Liver (tissue), 3 donors: ENCODE measurements around the gene CYP2S1.

Experiments
- RXRA ChIP-seq, 2 donors: IDR thresholded peaks; 2 replicates each; pipeline ENCODE4 v1.6.1; 2017 to 2018; ENCODE audit warnings: antibody characterized with exemption in 2 of 2, mild to moderate bottlenecking in 1 of 2
- TAF1 ChIP-seq: conservative IDR thresholded peaks from 2 replicates; pipeline ENCODE4 v1.6.1; 2016; ENCODE audit warnings: antibody characterized with exemption, mild to moderate bottlenecking
- TF ChIP-seq, protein P1 (sequence below): fragments of 150-350 bp; IDR thresholded peaks from 2 replicates; pipeline ENCODE4 v1.5.1; 2017; ENCODE audit warnings: improper control_type of control experiment, low read depth, low read length; ENCODE audit not compliant: missing input control
- TF ChIP-seq, protein P2 (sequence below): IDR thresholded peaks from 2 replicates; pipeline ENCODE4 v1.6.1; 2016; ENCODE audit warnings: antibody characterized with exemption, mild to moderate bottlenecking
- TF ChIP-seq, protein P3 (sequence below): IDR thresholded peaks from 2 replicates; pipeline ENCODE4 v1.6.1; 2016; ENCODE audit warnings: antibody characterized with exemption
- donor health status: healthy.
- donor health status: healthy.

DNA sequence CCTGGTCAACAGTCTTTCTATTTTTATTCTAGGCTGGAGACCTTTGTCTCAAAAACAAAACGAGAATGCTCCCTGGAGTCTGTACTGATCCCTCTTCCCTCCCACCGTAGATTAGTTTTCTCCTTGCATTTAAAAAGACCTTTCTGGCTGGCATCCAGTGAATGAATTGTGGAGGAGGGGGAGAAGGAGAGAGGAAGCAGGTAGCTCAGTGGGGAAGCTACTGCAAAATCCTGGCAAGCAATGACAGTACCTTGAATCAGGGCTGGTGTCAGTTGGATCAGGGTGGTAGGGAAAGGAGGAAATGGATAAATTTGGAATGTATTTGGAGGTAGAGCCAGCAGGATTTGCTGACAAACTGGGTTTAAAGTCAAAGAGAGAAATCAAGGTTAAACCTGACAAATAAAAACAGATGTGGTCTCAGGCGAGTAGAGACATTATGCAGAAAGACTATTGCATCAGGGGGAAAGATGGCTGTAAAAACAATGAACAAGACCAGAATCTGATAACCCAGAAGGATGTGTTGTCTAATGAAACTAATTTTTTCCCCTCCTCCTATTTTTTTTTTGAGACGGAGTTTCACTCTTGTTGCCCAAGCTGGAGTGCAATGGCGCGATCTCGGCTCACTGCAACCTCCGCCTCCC lies 3.5 kb upstream of the CYP2S1 start:
- TF ChIP-seq, protein P1, sequence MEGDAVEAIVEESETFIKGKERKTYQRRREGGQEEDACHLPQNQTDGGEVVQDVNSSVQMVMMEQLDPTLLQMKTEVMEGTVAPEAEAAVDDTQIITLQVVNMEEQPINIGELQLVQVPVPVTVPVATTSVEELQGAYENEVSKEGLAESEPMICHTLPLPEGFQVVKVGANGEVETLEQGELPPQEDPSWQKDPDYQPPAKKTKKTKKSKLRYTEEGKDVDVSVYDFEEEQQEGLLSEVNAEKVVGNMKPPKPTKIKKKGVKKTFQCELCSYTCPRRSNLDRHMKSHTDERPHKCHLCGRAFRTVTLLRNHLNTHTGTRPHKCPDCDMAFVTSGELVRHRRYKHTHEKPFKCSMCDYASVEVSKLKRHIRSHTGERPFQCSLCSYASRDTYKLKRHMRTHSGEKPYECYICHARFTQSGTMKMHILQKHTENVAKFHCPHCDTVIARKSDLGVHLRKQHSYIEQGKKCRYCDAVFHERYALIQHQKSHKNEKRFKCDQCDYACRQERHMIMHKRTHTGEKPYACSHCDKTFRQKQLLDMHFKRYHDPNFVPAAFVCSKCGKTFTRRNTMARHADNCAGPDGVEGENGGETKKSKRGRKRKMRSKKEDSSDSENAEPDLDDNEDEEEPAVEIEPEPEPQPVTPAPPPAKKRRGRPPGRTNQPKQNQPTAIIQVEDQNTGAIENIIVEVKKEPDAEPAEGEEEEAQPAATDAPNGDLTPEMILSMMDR, result no peak
- TF ChIP-seq, protein P2, sequence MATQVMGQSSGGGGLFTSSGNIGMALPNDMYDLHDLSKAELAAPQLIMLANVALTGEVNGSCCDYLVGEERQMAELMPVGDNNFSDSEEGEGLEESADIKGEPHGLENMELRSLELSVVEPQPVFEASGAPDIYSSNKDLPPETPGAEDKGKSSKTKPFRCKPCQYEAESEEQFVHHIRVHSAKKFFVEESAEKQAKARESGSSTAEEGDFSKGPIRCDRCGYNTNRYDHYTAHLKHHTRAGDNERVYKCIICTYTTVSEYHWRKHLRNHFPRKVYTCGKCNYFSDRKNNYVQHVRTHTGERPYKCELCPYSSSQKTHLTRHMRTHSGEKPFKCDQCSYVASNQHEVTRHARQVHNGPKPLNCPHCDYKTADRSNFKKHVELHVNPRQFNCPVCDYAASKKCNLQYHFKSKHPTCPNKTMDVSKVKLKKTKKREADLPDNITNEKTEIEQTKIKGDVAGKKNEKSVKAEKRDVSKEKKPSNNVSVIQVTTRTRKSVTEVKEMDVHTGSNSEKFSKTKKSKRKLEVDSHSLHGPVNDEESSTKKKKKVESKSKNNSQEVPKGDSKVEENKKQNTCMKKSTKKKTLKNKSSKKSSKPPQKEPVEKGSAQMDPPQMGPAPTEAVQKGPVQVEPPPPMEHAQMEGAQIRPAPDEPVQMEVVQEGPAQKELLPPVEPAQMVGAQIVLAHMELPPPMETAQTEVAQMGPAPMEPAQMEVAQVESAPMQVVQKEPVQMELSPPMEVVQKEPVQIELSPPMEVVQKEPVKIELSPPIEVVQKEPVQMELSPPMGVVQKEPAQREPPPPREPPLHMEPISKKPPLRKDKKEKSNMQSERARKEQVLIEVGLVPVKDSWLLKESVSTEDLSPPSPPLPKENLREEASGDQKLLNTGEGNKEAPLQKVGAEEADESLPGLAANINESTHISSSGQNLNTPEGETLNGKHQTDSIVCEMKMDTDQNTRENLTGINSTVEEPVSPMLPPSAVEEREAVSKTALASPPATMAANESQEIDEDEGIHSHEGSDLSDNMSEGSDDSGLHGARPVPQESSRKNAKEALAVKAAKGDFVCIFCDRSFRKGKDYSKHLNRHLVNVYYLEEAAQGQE, result no peak
- TF ChIP-seq, protein P3, sequence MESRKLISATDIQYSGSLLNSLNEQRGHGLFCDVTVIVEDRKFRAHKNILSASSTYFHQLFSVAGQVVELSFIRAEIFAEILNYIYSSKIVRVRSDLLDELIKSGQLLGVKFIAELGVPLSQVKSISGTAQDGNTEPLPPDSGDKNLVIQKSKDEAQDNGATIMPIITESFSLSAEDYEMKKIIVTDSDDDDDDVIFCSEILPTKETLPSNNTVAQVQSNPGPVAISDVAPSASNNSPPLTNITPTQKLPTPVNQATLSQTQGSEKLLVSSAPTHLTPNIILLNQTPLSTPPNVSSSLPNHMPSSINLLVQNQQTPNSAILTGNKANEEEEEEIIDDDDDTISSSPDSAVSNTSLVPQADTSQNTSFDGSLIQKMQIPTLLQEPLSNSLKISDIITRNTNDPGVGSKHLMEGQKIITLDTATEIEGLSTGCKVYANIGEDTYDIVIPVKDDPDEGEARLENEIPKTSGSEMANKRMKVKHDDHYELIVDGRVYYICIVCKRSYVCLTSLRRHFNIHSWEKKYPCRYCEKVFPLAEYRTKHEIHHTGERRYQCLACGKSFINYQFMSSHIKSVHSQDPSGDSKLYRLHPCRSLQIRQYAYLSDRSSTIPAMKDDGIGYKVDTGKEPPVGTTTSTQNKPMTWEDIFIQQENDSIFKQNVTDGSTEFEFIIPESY, result no peak
- TF ChIP-seq TAF1 (no peak), RXRA (IDR thresholded peaks at IDR 0.05) (no peak)
